ENCODE measurements around the gene PLCB1.

The PLCB1 gene

DNA sequence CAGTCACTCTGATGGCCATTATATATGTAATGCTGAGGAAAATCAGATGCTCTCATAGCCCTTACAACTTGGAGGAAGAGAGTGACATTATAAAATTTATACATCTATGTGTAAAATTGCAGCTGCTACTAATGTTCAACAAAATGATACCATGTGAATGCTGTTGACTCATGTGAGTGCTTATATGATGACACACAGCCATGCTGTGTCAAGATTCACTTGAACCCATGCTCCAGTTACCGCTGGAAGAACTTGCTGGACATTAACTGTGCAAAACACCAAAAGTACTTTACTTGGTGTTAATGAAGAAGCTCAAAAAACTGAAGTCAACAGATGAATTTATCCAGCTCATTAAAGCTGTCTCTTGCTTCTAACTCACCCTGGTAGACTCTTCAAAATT is 617.9 kb downstream of the PLCB1 start:
- DNase-seq: no peak

DNA sequence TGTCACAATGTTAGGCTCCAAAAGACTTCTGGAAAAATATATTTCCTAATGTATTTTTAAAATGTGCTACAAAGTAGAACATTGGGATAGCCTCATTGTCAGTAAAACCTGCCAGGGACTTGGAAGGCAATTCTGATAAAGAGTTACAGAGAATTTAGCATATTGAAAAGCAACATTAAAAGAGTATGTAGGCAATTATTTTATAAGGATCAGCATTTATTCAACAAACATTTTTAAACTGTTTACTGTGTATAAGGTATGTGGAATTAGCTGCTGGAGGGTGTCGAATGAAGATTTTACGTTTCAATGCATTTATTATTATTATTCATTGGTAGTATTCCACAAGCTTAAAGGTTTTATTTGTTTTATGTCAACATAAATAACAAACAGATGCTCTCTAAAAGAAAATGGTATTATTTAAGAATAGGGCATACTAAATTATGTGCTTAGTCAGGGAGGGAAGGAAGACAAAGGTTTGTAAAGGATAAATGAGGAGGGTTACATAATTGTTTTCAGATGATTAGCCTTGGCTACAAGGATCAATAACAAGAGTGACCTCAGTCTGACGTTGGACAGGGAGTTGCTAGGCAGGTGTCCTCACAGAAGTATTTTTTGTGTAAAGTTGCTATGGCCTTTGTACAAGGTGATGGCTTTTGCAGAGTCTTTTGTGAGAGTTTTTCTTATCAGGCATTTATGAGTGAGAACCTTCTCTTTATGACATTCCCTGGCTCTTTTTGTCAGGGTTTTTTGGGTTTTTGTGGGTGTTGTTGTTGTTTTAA is 623.5 kb downstream of the PLCB1 start:
- no peak for DNase-seq

DNA sequence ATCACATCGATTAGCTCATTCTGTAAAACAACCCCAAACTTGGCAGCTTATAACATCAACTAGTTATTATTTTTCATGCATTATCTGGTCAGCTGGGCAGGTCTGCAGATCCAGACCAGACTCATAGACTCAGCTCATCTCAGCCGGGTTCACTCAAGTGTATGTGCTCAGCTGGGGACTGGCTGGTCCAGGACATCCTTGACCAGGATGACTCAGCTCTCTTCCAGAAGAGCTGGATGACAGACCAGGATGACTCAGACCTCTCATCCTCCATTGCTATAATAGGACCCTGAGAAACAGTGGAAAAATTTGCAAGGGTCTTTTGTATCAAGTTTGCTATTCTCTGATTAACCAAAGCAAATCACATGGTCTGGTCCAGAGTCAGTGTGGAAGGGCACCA is 624.3 kb downstream of the PLCB1 start:
- DNase-seq: no peak

GRCh38 chr20:8757146-8757545 is 625.1 kb downstream of the PLCB1 start:
- no peak for DNase-seq

- no peak for DNase-seq
These were observed 632.4 kb downstream of the PLCB1 start for GRCh38 chr20:8764344-8764962.

GRCh38 chr20:8766868-8767390 is 634.9 kb downstream of the PLCB1 start:
- no peak for DNase-seq

DNA sequence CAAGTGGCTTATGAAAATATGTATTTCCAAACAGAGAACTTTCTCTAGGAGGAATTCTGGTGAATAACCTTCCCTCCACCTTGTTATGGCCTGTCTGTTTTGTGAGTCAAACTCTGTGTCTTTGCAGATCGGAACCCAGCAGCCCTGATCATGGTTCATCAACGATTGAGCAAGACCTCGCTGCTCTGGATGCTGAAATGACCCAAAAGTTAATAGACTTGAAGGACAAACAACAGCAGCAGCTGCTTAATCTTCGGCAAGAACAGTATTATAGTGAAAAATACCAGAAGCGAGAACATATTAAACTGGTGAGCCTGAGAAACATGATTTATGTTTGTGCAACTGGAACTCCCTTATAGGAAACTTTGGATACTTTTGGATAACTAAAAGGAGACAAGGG is 642.3 kb downstream of the PLCB1 start:
- no peak for DNase-seq

- no peak for DNase-seq
These were observed 645.8 kb downstream of the PLCB1 start for GRCh38 chr20:8777911-8778310.

DNA sequence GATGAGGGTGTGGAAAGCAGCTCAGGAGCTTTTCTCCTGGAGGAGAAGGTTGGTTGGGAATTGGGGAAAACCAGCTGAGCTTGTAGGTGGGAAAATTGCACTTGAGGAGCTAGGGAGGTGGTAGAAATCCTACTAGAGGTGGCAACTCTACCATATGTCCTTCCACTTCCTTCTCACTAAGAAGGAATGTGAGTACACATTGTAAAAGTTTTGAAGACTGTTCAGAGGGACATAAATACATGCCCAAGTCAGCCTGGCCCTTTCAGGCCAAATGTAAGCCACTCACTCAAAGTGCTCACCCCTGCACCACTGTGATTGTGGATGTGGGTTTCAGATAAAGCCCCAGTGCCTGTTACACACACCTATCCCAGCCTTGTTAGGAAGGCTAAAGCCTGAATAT is 646.3 kb downstream of the PLCB1 start:
- DNase-seq: no peak

DNA sequence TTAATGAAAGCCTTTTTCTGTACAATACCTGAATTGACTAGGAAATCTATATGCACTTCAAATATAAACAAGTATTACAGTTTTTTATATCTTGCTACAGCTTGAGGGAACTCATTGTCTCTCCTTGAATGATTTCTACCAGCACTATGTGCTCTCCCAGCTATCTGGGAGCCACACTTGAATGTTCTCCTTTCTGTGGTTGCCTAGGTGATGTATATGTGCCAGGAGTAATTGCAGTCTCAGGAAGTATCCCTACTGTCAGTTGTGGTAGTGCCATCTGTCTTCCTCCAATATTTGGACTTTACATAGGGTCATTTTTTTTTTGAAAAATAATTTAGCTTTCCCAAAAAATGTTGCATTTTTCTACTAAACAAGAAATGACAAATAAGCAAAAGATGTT is 648.8 kb downstream of the PLCB1 start:
- no peak for DNase-seq

- no peak for DNase-seq
These were observed 650.7 kb downstream of the PLCB1 start for GRCh38 chr20:8782804-8783203.

- DNase-seq: no peak
These were observed 651.7 kb downstream of the PLCB1 start for GRCh38 chr20:8783734-8784133.

GRCh38 chr20:8786383-8786782 is 654.3 kb downstream of the PLCB1 start:
- no peak for DNase-seq

DNA sequence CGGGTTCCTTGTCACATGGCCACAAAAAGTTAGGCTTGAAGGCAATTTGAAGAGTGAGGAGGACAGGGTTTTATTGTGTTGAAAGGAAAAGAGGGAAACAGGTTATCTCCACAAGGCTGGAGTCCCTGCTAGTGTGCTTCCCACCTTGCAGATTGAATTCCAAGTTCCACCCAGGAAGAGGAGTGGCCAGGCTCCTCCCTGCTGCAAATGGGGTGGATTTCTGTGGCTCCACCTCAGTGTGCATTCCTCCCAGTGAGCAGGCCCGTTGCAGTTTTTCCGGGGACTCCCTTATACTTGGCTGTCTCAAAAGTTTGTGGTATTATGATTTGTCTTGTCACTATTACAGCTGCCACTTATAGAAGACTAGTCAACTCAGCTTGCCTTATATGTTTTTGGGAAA is 655.0 kb downstream of the PLCB1 start:
- no peak for DNase-seq

DNA sequence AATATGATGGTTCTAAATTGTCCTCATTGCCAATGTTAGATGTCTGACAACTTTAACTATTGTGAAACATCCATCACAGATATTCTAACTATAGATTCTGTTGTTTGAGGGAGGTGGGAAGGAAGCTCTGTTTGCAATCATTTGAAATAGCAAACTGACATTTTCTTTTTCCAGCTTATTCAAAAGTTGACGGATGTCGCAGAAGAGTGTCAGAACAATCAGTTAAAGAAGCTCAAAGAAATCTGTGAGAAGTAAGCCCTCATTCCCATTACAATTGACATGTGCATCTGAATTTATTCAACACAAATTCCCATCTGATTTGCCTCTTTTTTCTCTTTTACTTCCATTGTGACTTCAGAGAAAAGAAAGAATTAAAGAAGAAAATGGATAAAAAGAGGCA is 656.2 kb downstream of the PLCB1 start:
- DNase-seq: no peak

- DNase-seq: no peak
These were observed 656.8 kb downstream of the PLCB1 start for GRCh38 chr20:8788831-8789230.

- peak; percentile 20 for DNase-seq
These were observed 658.5 kb downstream of the PLCB1 start for GRCh38 chr20:8790442-8791074.

- DNase-seq: no peak
These were observed 663.3 kb downstream of the PLCB1 start for GRCh38 chr20:8795404-8795803.

GRCh38 chr20:8796088-8796660 is 664.1 kb downstream of the PLCB1 start:
- DNase-seq: no peak

GRCh38 chr20:8798505-8798904 is 666.4 kb downstream of the PLCB1 start:
- DNase-seq: no peak

DNA sequence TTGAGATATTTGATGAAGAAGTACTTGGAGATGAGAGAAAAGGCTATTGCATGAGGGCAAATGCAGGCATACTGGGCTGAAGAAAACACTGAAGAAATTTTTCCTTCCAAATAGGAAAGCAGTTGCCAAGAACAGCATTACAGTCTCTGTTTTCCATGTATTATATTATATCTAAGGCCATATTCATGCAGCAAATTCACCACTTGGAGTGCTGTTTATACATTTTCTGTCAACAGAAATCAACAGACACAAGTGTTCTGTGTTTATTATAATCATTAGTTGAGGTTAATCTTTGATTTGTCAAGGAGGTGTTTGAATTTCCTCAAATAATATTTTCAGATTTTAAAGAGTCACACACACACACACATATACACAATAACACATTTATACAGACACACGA is 668.0 kb downstream of the PLCB1 start:
- no peak for DNase-seq

- no peak for DNase-seq
These were observed 669.6 kb downstream of the PLCB1 start for GRCh38 chr20:8801686-8802085.

DNA sequence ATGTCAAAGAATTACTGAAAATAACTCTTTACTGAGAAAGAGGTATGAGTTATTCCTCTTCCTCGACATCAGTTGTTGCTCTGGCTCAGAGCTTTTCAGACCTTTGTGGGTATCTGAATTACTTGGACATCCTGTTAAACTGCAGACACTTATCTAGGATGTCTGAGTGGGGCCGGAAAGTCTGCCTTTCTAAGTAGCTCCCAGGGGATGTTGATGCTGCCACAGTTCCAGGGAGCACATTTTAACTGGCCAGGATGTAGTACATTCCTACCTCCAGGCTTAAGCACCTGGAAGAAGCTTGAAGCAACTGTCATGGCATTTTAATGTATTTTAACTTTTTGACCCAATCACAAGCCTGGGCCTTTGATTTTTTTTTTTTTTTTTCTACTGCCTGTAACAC is 671.0 kb downstream of the PLCB1 start:
- no peak for DNase-seq

DNA sequence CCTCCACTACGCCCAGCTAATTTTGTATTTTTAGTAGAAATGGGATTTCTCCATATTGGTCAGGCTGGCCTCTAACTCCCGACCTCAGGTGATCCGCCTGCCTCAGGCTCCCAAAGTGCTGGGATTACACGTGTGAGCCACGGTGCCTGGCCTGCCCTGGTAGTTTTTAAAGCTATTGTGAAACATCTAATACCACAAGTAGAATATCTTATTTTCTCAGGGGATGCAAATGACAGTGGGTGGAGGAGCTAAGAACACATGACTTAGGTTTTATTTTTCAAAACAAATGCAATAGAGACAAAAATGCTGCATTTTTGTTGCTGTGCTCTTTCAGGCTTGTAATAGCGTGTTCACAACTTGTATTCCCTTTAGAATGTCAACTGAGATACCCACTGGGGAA is 671.9 kb downstream of the PLCB1 start:
- DNase-seq: no peak
